CD4-positive, alpha-beta T cell treated with Interleukin-2 at 100 ng/mL for 4 hours (primary cell): ENCODE results near the gene DGLUCY.
"Not testable (repeated sequence)": the region's sequence is repeated elsewhere in the genome, so short reads cannot be mapped to it uniquely, and the experiment has no call there.

Experiments used
- DNase-seq: peaks from one replicate; pipeline ENCODE4 v3.0.0-alpha.2; 2020; ENCODE audit warnings: low spot score

The DGLUCY gene

DNA sequence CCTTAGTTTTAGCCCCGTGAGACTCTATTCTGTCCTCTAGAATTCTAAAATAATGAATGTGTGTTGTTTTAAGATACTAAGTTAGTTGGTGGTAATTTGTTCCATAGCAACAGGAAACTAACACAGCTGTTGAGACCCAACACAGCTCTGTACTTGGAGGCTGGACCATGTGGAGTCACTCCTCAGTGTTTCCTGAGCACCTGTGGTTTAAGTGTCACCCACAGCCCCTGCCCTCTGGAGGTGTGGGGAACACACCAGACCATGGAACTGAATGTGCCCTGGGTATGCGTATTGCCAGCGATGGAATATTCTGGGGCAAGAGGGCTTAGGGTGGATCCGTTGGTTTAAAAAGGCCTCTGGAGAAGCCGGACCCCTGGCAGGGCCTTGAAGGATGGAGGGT lies 147.2 kb downstream of the DGLUCY start:
- peak; percentile 61 for DNase-seq

DNA sequence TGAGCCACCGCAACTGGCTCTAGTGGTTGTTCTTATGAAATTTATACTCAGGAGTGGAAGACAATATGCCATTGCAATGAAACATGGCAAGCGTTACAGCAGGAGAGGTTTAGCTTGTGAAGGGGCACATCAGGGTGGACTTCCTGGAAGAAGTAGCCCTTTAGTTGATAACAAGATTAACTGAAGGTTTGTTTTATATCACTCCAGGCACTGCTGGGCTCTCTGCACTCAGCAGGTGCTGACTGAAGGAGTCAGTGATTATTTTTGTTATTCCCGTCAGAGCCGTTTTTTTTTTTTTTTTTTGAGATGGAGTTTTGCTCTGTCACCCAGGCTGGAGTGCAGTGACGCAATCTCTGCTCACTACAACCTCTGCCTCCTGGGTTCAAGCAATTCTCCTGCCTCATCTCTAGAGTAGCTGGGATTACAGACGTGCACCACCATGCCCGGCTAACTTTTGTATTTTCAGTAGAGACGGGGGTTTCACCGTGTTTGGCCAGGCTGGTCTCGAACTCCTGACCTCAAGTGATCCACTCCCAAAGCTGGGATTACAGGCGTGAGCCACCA lies 148.2 kb downstream of the DGLUCY start:
- DNase-seq: no peak

DNA sequence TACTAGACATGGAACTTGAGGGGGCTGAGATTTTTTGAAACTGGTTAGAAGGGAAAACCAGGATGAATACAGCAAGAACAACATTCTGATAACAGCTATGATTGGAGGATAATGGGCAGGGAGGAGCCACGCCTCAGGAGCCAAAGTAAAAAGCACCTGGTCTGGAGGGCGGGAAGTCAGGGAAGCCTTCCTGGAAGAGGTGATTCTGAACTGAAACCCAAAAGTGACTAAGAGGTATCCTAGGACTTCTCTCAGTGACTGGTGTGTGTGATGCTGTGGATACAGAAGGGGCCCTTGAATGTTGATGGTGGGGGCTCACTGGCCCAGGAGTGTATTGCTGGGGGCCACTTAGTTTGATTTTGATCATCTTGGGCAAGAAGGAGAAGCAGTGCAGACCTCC lies 149.5 kb downstream of the DGLUCY start:
- DNase-seq: no peak

DNA sequence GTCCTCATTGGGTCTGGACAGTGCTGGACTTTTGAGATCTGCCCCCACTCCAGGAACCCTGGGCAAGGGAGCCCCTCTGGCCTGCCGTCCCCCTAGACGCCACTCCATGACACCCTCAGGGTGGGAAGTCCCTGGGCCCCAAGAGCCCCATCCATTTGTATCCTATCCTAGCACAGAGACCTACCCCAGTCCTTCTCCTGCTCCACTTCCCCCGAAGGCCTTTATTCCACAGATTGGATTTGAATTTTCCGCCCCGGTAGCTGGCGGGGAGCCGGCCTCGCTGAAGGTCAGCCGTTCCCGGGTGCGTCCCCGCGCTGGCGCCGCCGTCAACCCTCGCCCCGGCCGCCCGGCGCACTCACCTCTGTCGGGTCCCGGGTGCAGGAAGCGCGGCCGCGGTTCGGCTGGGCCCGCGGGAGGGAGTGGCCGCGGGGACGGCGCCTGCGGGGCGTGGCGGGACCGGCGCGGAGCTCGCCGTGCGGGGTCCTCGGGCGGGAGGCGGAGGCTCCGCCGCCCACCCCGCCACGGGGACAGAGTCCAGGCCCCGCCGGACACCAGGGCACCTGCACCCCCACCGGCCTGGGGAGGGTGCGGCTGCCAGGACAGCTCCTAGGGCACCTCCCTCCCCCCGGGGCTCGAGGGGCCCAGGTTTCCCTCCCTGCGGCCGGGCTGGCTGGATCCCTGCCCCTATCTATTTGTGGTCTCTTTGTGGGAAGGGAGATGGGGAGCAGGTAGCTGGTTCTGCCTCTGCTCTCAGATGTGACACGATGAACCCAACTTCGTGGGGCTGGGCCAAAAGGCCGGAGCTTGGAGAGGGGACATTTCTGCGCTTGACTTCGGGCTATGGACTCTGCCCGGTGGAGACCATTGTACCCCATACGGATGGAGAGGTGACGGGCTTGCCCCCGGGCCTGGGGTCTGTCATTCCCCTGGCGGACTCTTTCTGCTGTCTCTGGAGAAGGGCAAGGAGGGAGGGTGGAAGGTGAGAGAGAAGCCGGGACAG lies 150.6 kb downstream of the DGLUCY start:
- no peak for DNase-seq

GRCh38 chr14:91265404-91265803 lies 151.5 kb downstream of the DGLUCY start:
- DNase-seq: no peak

DNA sequence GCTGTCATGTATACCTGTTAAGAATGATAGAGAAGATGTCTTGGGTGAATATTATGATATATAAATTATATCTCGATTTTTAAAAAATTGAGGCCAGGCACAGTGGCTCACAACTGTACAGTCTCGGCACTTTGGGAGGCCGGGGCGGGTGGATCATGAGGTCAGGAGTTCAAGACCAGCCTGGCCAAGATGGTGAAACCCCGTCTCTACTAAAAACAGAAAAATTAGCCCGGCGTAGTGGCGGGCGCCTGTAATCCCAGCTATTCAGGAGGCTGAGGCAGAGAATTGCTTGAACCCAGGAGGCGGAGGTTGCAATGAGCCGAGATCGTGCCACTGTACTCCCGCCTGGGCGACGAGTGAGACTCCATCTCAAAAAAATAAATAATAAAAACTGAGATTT lies 152.4 kb downstream of the DGLUCY start:
- not testable (repeated sequence) for DNase-seq

DNA sequence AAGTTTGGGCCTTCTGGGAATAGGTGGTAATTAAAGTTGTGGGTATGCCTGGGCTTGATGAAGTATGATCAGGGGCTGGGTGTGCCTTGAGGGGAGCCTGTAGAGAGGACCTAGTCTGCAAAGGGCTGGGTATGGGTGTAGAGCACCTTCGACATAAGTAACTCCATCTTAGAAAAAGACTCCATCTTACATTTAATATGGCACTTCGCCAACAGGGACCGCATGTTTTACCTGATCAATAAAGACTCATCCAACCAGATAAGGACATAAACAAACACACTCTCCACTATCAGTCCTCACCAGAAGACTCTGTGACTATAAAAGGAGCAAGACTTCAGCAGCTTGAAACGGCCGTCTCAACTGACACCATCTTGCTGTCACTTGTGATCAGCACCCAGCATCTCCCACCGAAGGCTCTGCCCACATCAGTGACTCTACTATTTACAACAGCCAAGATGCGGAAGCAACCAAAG lies 154.1 kb downstream of the DGLUCY start:
- DNase-seq: no peak

DNA sequence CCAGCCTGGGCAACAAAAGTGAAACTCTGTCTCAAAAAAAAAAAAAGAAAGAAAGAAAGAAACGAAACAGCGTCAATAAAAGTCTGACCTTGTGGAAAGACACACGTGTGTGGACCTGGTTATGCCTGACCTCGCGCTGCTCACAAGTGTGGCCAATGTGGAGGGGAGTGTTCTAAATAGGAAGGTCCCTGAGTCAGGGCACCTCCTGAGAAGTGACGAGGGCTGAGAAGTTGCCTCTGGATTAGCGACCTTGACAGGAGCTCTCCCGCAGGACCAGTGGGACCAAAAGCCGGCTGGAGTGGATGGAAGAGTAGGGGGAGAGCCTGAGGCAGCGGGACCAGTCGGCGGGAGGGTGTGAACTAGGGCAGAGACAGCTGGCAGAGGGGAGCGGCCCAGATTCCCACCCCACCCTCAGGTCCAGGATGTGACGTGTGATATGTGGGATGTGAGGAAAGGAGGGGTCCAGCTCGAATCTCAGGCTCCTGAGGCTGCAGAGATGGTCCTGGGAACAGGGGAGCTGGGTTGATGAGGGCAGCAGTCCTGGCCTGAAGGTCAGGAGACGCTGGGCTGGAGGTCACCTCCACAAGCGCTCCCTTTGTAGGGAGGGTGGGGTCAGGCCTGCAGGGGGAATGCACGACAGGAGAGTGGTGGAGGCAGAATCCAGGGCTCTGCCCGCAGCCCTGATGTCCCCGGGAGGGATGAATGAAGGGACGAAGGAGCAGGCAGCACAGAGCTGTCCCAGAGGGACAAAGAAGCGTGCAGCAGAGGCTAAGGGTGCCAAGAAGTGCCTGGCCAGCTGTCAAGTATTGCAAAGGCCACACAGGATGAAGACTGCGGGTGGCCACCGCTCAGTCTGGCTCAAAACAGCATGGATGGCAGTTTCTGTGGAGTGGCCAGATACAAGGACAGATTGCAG lies 155.5 kb downstream of the DGLUCY start:
- DNase-seq: no peak

DNA sequence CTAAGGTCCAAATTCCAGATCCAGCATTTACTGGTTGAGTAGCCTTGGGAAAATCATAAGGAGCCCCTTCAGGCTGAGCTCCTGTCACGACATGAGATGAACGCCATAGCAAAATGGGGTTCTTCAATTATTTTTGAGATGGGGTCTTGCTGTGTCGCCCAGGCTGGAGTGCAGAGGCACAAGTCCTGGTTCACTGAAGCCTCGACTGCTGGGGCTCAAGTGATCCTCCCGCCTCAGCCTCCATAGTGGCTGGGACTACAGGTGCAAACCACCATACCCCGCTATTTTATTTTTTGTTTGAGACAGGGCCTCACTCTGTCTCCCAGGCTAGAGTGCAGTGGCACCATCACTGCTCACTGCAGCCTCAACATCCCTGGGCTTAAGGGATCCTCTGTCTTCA lies 156.3 kb downstream of the DGLUCY start:
- no peak for DNase-seq

GRCh38 chr14:91270619-91271018 lies 156.7 kb downstream of the DGLUCY start:
- no peak for DNase-seq

DNA sequence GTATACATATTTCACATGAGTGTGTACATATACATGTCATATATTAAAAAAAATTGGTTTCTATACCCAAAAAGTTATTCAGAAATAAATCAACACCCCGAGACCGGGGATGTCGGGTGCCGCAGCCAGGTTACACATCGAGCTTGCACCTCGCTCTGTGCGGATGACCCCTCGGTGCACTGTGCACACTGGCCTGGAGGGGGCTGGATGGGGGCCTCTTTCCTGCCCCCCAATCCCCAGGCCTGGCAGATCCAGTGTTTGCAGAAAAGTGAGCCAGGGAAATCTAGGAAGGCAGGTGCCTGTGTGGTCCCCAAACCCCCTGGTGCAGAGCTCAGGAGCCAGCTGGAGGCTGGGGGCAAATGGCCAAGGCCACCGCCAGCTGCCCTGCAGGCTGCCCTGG lies 157.8 kb downstream of the DGLUCY start:
- no peak for DNase-seq

- DNase-seq: no peak
These were observed 158.7 kb downstream of the DGLUCY start for GRCh38 chr14:91272341-91273272.

DNA sequence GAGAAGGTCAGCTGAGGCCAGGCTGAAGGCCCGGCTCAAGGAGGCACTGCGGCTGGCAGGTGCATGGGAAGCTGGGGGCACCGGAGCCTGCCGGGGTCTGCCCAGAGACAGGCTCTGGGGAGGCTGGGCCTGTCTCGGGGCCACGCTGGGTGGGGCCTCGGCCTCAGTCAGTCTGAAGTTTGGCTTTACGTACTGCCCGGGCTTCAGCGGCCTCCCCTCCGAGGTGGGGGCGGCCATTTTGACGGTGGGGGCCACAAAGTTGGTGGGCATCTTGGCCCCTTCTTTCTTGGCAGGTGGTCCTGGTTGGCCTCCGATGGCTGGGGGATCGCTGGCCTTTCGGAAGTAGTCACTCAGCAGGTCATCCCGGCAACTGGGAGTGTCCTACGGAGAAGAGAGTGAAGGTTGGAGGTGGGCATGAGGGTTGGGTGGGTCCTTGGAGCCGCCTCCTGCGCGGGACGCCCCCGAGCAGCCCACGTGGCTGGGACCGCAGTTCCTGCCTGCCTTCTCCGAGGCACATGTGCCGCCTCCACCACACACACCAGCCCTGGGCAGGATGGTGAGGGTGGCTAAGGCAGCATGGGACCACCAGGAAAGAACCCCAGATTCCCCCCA lies 159.5 kb downstream of the DGLUCY start:
- DNase-seq: no peak

DNA sequence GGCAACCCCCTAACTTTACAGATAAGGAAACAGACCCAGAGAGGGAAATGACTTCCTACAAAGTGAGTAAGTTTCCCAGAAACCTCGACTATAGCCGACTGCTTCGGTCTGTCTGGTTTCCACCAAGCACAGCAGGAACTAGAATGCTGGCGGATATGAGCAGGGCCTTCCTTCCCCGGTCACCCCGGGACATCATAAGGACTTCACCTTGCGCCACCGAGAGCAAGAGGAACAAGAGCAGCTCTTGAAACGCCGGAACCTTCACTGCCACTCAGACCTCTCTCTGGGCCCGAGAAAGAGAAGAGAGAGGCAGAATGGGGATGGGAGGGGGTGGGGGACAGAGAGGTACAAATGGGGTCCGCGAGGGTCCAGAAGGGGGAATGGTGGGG lies 160.0 kb downstream of the DGLUCY start:
- DNase-seq: no peak

DNA sequence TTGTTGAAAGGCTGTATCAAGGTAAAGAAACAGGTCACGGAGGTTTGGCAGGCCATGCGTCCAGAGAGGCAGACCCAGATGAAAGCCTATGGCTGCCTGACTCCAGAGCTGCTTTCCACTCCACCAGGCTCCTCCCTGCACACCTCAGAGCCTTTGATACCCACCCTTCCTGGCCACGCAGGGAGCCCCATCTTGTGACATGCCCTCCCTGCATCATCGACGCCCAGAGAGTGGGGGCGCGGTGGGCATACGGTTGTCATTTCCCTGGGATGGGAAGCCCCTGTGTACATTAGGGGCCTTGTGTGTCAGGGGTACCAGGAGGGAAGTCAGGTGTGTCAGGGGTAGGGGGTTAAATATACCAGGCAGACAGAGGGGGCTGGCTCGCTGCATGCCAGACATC lies 160.9 kb downstream of the DGLUCY start:
- no peak for DNase-seq
